Endothelial cell (in vitro differentiated cells): ENCODE data around the gene LYST. TPM values are rescaled to one million over a fixed set of nuclear protein-coding genes. Genes with fewer than 3 reads are reported as not detected.

Experiments used
- DNase-seq: peaks from one replicate; pipeline ENCODE4 v3.0.0; 2021; ENCODE audit warnings: low spot score
- H3K27ac Mint-ChIP-seq: one replicate; pipeline ENCODE4 v1.8.0; 2021; ENCODE audit warnings: mixed read lengths, inconsistent platforms; ENCODE audit not compliant: unreplicated experiment
- H3K27me3 Mint-ChIP-seq: one replicate; pipeline ENCODE4 v1.8.0; 2021; ENCODE audit warnings: mild to moderate bottlenecking, moderate library complexity, mixed read lengths, inconsistent platforms; ENCODE audit not compliant: unreplicated experiment
- H3K36me3 Mint-ChIP-seq: one replicate; pipeline ENCODE4 v1.8.0; 2021; ENCODE audit warnings: mild to moderate bottlenecking, low read depth, mixed read lengths, inconsistent platforms; ENCODE audit not compliant: unreplicated experiment
- H3K4me1 Mint-ChIP-seq: one replicate; pipeline ENCODE4 v1.8.0; 2021; ENCODE audit warnings: mild to moderate bottlenecking, mixed read lengths, inconsistent platforms; ENCODE audit not compliant: unreplicated experiment
- H3K4me3 Mint-ChIP-seq: one replicate; pipeline ENCODE4 v1.8.0; 2021; ENCODE audit warnings: mild to moderate bottlenecking, mixed read lengths, inconsistent platforms; ENCODE audit not compliant: unreplicated experiment
- H3K9me3 Mint-ChIP-seq: one replicate; pipeline ENCODE4 v1.8.0; 2021; ENCODE audit warnings: mixed read lengths, inconsistent platforms; ENCODE audit not compliant: unreplicated experiment
- CTCF ChIP-seq: fragments of 200-600 bp; sonication (generic); IDR thresholded peaks from one replicate; pipeline ENCODE4 v1.5.0; 2021; ENCODE audit warnings: antibody characterized with exemption; ENCODE audit not compliant: unreplicated experiment
- total RNA-seq: library from RNA; stranded (reverse); fragmentation: NEBNext Ultra II Directional; extraction: Animal tissue kit (Norgen Biotek cat#: 25700); gene quantifications from one replicate; pipeline ENCODE4 v1.2.1, GENCODE V29; 2021; ENCODE audit not compliant: unreplicated experiment

The LYST gene
- total RNA-seq, 1 donor from 2014 or later, result 7.4 TPM

- no peaks in the 10 kb centered on the region for H3K9me3 Mint-ChIP-seq
- no peak for DNase-seq
These were observed 48.0 kb downstream of the LYST start for GRCh38 chr1:235818632-235819136.

GRCh38 chr1:235817101-235817728 is 49.5 kb downstream of the LYST start:
- H3K9me3 Mint-ChIP-seq, result no peaks in the 10 kb centered on the region
- no peak overlapping the region for H3K27ac Mint-ChIP-seq
- no peaks in the 10 kb centered on the region for H3K36me3 Mint-ChIP-seq
- TF ChIP-seq CTCF, result no peak
- H3K4me3 Mint-ChIP-seq, result no peak overlapping the region
- DNase-seq, result no peak
- no peaks in the 10 kb centered on the region for H3K27me3 Mint-ChIP-seq
- H3K4me1 Mint-ChIP-seq, result no peaks in the 10 kb centered on the region

More at GRCh38 chr1:235818632-235819136, 48.0 kb downstream of the LYST start:
- H3K27me3 Mint-ChIP-seq, result no peaks in the 10 kb centered on the region
- no peak overlapping the region for H3K27ac Mint-ChIP-seq
- H3K36me3 Mint-ChIP-seq, result no peaks in the 10 kb centered on the region
- H3K4me1 Mint-ChIP-seq, result no peaks in the 10 kb centered on the region
- no peak overlapping the region for H3K4me3 Mint-ChIP-seq
- no peak for TF ChIP-seq CTCF

GRCh38 chr1:235809688-235810397 is 56.9 kb downstream of the LYST start:
- H3K9me3 Mint-ChIP-seq, result no peaks in the 10 kb centered on the region
- H3K4me1 Mint-ChIP-seq, result no peaks in the 10 kb centered on the region
- no peak overlapping the region for H3K27ac Mint-ChIP-seq
- no peak overlapping the region for H3K4me3 Mint-ChIP-seq
- H3K27me3 Mint-ChIP-seq, result no peaks in the 10 kb centered on the region
- no peaks in the 10 kb centered on the region for H3K36me3 Mint-ChIP-seq
- no peak for TF ChIP-seq CTCF
- DNase-seq, result no peak

- no peak overlapping the region for H3K27ac Mint-ChIP-seq
- no peak overlapping the region for H3K4me3 Mint-ChIP-seq
- no peaks in the 10 kb centered on the region for H3K27me3 Mint-ChIP-seq
- H3K36me3 Mint-ChIP-seq, result no peaks in the 10 kb centered on the region
- no peaks in the 10 kb centered on the region for H3K9me3 Mint-ChIP-seq
- no peak for TF ChIP-seq CTCF
- no peak for DNase-seq
- H3K4me1 Mint-ChIP-seq, result no peaks in the 10 kb centered on the region
These were observed 58.5 kb downstream of the LYST start for GRCh38 chr1:235808223-235808622.

- H3K27me3 Mint-ChIP-seq, result no peaks in the 10 kb centered on the region
- H3K27ac Mint-ChIP-seq, result no peak overlapping the region
- no peak overlapping the region for H3K4me3 Mint-ChIP-seq
- H3K4me1 Mint-ChIP-seq, result peaks cover 4% of the 10 kb centered on the region
- TF ChIP-seq CTCF, result no peak
- DNase-seq, result no peak
- no peaks in the 10 kb centered on the region for H3K9me3 Mint-ChIP-seq
- no peaks in the 10 kb centered on the region for H3K36me3 Mint-ChIP-seq
These were observed 60.6 kb downstream of the LYST start for GRCh38 chr1:235806123-235806522.
